AG09309 (cell line): ENCODE data around the gene GPBP1L1.

Experiments used
- DNase-seq: peaks from one replicate; pipeline ENCODE4 v3.0.0-alpha.2; 2010; ENCODE audit warnings: low read depth
- H3K4me3 ChIP-seq: 2 replicates; pipeline ENCODE4 v1.5.1; 2011; ENCODE audit warnings: mild to moderate bottlenecking, low read depth, low read length, moderate library complexity; ENCODE audit not compliant: control insufficient read depth
- TF ChIP-seq, protein P1 (sequence below): IDR thresholded peaks from 2 replicates; pipeline ENCODE4 v1.5.1; 2011; ENCODE audit warnings: mild to moderate bottlenecking, low read depth, low read length, inconsistent platforms; ENCODE audit not compliant: insufficient read depth, control insufficient read depth; ENCODE audit errors: missing control alignments

GPBP1L1 gene

GRCh38 chr1:45622524-45623394 is 63.6 kb downstream of the GPBP1L1 start:
- TF ChIP-seq, protein P1, sequence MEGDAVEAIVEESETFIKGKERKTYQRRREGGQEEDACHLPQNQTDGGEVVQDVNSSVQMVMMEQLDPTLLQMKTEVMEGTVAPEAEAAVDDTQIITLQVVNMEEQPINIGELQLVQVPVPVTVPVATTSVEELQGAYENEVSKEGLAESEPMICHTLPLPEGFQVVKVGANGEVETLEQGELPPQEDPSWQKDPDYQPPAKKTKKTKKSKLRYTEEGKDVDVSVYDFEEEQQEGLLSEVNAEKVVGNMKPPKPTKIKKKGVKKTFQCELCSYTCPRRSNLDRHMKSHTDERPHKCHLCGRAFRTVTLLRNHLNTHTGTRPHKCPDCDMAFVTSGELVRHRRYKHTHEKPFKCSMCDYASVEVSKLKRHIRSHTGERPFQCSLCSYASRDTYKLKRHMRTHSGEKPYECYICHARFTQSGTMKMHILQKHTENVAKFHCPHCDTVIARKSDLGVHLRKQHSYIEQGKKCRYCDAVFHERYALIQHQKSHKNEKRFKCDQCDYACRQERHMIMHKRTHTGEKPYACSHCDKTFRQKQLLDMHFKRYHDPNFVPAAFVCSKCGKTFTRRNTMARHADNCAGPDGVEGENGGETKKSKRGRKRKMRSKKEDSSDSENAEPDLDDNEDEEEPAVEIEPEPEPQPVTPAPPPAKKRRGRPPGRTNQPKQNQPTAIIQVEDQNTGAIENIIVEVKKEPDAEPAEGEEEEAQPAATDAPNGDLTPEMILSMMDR, result no peak
- DNase-seq, result no peak
- H3K4me3 ChIP-seq, result no peak overlapping the region

DNA sequence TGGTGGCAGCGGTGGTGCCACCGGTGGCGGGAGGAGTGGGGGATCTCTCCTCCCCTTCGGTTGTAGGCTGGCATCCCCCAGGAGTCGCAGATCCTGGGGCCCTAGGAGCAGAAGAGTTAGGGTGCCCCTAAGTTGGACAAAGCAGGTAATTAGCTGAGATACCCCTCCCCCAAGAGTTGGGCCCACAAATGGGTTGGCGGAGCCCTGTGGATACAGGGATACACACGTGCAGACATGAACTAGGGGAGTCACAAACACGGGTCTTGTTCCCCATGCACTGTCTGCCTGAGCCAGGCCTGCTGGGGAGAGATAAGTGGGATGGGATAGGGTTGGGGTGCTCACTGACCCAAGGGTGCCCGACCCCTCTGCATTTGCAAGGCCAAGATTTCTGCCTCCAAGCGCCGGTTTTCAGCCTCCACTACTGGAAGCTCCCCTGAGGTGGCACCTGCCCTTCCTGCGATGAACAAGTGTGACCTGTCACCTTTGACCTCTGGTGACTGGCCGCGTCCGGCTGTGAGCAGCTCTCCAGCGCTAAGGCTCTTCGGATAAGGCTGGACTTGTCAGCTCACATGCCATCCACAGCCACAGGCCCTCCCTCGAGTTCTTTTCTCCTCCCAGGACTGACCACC is 64.3 kb downstream of the GPBP1L1 start:
- no peak overlapping the region for H3K4me3 ChIP-seq
- TF ChIP-seq, protein P1, result no peak
- no peak for DNase-seq

GRCh38 chr1:45621501-45621836 is 64.9 kb downstream of the GPBP1L1 start:
- DNase-seq, result no peak
- no peak overlapping the region for H3K4me3 ChIP-seq
- TF ChIP-seq, protein P1, result no peak

DNA sequence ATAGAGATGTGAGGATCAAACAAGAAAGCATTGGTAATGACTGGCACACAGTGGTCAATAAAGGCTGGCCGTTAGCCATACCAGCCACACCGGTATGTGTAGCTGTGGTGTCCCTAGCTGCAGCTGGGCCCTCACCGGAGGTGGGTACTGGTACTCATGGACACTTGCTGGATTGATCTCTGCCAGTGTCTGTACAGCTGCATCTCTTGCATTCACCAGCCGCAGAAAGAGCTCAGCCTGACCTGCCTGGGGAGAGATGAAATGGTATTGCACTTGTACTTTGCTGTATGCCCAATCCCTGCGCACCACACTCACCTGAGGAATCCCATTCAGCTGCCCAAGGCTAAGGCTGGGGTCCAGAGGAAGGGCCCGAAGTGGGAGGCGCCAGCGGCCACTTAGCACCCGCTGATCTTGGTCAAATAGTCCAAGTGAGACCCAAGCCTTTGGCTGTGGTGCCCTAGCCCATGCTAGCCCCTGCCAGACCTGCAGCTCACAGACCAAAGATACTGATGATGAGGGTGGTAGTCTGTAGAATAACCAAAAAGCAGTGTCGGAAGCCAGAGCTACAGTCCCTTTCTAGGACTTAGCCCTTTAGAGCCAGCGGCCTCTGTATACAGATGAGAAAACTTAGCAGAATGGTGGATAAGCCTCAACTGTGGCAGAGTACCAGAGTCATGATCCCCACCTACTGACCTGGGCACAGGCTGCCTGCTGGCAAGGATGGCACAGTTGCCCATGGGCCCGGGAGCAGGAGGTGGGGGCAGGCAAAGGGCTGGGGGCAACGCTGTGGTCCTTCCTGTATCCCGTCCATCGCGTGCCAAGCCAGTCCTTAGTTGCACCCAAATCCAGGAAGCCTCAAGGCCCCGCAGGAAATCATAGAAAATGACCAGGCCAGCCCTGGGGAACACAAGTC is 65.5 kb downstream of the GPBP1L1 start:
- DNase-seq, result no peak
- H3K4me3 ChIP-seq, result no peak overlapping the region

DNA sequence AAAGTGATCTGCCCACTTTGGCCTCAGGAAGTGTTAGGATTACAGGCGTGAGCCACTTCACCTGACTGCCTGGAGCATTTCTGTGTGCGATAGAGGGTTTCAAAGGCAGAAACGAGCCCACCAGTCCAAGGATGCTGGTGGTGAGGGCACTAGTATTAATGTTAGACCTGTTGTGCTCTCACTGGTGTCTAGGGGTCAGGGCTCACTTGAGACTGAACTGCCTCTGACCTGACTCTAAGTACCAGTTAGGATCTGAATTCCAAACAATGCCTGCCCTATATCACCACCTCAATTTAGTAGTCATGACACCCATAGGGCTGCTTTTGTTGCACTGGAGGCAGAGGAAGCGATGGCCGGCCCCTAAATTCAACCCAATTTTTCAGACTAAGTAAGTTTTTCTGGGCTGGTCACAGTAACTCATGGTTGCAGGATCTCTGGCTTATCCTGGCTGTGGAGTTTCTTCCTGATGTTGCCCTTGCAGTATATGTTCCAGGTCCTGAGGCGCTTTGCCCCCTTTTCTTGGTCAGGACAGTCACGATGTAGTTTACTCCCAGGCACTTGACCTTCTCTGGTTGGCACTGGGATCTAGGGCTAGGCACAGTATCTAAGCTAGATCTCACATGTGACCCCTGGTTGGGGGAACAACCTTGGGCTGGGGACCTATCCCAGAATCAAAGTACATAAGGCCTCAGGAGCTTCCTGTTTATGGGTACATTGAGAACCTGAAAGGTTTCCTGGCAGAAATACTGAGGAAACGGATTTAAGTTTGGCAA is 67.0 kb downstream of the GPBP1L1 start:
- DNase-seq, result no peak
- no peak overlapping the region for H3K4me3 ChIP-seq
- TF ChIP-seq, protein P1, result no peak

More for the DNA sequence above, 65.5 kb downstream of the GPBP1L1 start:
- TF ChIP-seq, protein P1, result no peak

DNA sequence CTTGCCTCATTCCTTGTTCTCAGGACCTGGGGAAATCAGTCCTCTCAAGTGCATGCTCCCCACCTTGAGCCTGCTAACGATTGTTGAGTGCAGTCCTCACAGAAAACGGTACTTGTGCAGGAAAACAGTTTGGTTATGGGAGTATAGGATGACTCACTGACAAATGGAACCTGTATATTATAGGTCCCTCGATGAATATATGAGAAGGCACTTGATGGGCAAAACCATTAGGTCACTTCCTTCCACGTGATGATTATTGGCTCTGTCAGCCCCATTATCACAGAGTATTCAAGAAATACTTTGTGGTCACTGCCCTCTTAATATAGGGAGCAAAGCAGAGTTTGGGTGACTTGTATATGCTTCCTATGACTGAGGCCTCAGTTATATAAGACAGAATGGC is 68.7 kb downstream of the GPBP1L1 start:
- no peak for DNase-seq

More for the DNA sequence above, 68.7 kb downstream of the GPBP1L1 start:
- H3K4me3 ChIP-seq, result no peak overlapping the region
- TF ChIP-seq, protein P1, result no peak
